Right lobe of liver (tissue), 6 donors: ENCODE data around the gene PAX8. TPM values are rescaled to one million over a fixed set of nuclear protein-coding genes. Genes with fewer than 3 reads are reported as not detected.

Source experiments
- ATAC-seq, 4 donors: fragments of 200-7000 bp; cut with Tn5 transposase; one replicate each; pipeline ENCODE4 v1.9.1; 2020; ENCODE audit warnings: mild to moderate bottlenecking in 4 of 4, moderate library complexity in 4 of 4
- DNase-seq, 3 donors: peaks; one replicate each; pipeline ENCODE4 v3.0.0-alpha.2; 2020
- H3K27ac ChIP-seq, 3 donors: fragments of 200-600 bp; one replicate each; pipeline ENCODE4 v1.8.0; 2022
- H3K27me3 ChIP-seq, 2 donors: fragments of 200-600 bp; one replicate each; pipeline ENCODE4 v1.8.0; 2022
- H3K36me3 ChIP-seq, 4 donors: fragments of 200-600 bp; sonication (generic) in 1 of 4; one replicate each; pipeline versions ENCODE4 v1.5.1 to v1.8.0; 2017 to 2022; ENCODE audit warnings: control low read depth in 1 of 4
- H3K4me1 ChIP-seq, 4 donors: fragments of 200-600 bp; sonication (generic) in 1 of 4; one replicate each; pipeline versions ENCODE4 v1.5.1 to v1.8.0; 2017 to 2022; ENCODE audit warnings: control low read depth in 1 of 4
- H3K4me3 ChIP-seq, 3 donors: fragments of 200-600 bp; one replicate each; pipeline ENCODE4 v1.8.0; 2022
- H3K9me3 ChIP-seq, 4 donors: fragments of 200-600 bp; sonication (generic) in 1 of 4; one replicate each; pipeline versions ENCODE4 v1.5.1 to v1.8.0; 2017 to 2022; ENCODE audit warnings: control low read depth in 1 of 4
- CTCF ChIP-seq, 4 donors: fragments of 200-600 bp in 3 of 4; fragments of 450-650 bp in 1 of 4; IDR thresholded peaks; one replicate each; pipeline versions ENCODE4 v1.5.1 to v1.8.0; 2016 to 2022; ENCODE audit warnings: antibody characterized with exemption in 4 of 4, mild to moderate bottlenecking in 2 of 4
- POLR2A ChIP-seq: fragments of 450-650 bp; IDR thresholded peaks from one replicate; pipeline ENCODE4 v1.6.1; 2017; ENCODE audit warnings: antibody characterized with exemption, mild to moderate bottlenecking
- WGBS: methylation state at CpG from one replicate; pipeline ENCODE4 v1.1.6; 2018; ENCODE audit warnings: low coverage, low lambda C conversion rate; ENCODE audit not compliant: insufficient coverage; ENCODE audit errors: missing lambda C conversion rate; 5-methylcytosine and 5-hydroxymethylcytosine counted together
- intact Hi-C, 2 donors: fragments of 100-400 bp; cut with DNase I; formaldehyde crosslinking; loops; one replicate each; pipeline versions ENCODE4 v1.11.2 to v1.14.1; 2022
- total RNA-seq, 6 experiments: library from RNA; depleted of rRNA in 2 of 6; stranded (reverse); fragments of >200 nt in 2 of 6; fragmentation: NEBNext Ultra II Directional in 3 of 6; extraction: Animal tissue kit (Norgen Biotek cat#: 25700) in 3 of 6; gene quantifications; one replicate each; pipeline versions ENCODE4 v1.1.0 to v1.2.4, GENCODE V29; 2016 to 2023
- donor health status: DM: no; HTN: yes; CAD: no.
- donor health status: DM: no; HTN: no; CAD: no.
- donor health status: DM: no; HTN: no; CAD: no.
- donor health status: DM: no; HTN: yes; CAD: no.
- donor health status: DM: no; HTN: yes; CAD: no.

PAX8 gene
- total RNA-seq, 6 experiments from 2014 or later, result 0.27 to 1.9 (median 0.86) TPM

GRCh38 chr2:113169002-113169530 is 109.7 kb downstream of the PAX8 start:
- intact Hi-C loops, result no loop called here
- H3K27ac ChIP-seq, result peak overlapping the region in 1 of 3 donors; percentile 4

GRCh38 chr2:113167962-113168340 is 110.8 kb downstream of the PAX8 start:
- H3K4me3 ChIP-seq, result no peak overlapping the region
- peak overlapping the region; percentile 54 to 87 (median 87) for H3K27ac ChIP-seq
- DNase-seq, result no peak
- no peaks in the 10 kb centered on the region for H3K27me3 ChIP-seq
- no peaks in the 10 kb centered on the region for H3K36me3 ChIP-seq
- 58% methylated on average over 4 of the region's 6 CpGs for WGBS
- intact Hi-C loops, result no loop called here
- ATAC-seq, result no peak
- H3K4me1 ChIP-seq, result peaks cover 2 to 48% (median 24%) of the 10 kb centered on the region in 4 donors
- no peak for TF ChIP-seq CTCF (IDR thresholded peaks at IDR 0.05)
- no peak for TF ChIP-seq POLR2A
- no peaks in the 10 kb centered on the region for H3K9me3 ChIP-seq

More at GRCh38 chr2:113169002-113169530, 109.7 kb downstream of the PAX8 start:
- DNase-seq (no peak), ATAC-seq (no peak)
- Histone ChIP-seq H3K36me3 (no peaks in the 10 kb centered on the region), H3K27me3 (no peaks in the 10 kb centered on the region), H3K9me3 (no peaks in the 10 kb centered on the region), H3K4me3 (no peak overlapping the region), H3K4me1 (peaks cover 2 to 47% (median 21%) of the 10 kb centered on the region in 4 donors)
- 83% methylated on average over 7 of the region's 8 CpGs for WGBS
- TF ChIP-seq POLR2A (no peak), CTCF (IDR thresholded peaks at IDR 0.05) (no peak)

- ATAC-seq (peak; percentile 84 to 91 (median 88)), DNase-seq (peak; percentile 89 to 97 (median 96))
- intact Hi-C loops, result no loop called here
- Histone ChIP-seq H3K27me3 (no peaks in the 10 kb centered on the region), H3K4me3 (no peak overlapping the region), H3K9me3 (no peaks in the 10 kb centered on the region), H3K27ac (peak overlapping the region; percentile 72 to 87 (median 87)), H3K4me1 (peaks cover 2 to 48% (median 24%) of the 10 kb centered on the region in 4 donors), H3K36me3 (no peaks in the 10 kb centered on the region)
- 26% methylated on average over 5 of the region's 12 CpGs for WGBS
- TF ChIP-seq CTCF (IDR thresholded peaks at IDR 0.05) (no peak), POLR2A (peak; percentile 92)
These were observed 111.4 kb downstream of the PAX8 start for GRCh38 chr2:113167115-113167932.

GRCh38 chr2:113166187-113166645 is 112.5 kb downstream of the PAX8 start:
- peaks cover 2 to 48% (median 24%) of the 10 kb centered on the region in 4 donors for H3K4me1 ChIP-seq
- no peaks in the 10 kb centered on the region for H3K9me3 ChIP-seq
- intact Hi-C loops, result no loop called here
- WGBS, result 46% methylated on average over 7 of the region's 7 CpGs
- H3K4me3 ChIP-seq, result no peak overlapping the region
- no peak for DNase-seq
- H3K36me3 ChIP-seq, result no peaks in the 10 kb centered on the region
- peak overlapping the region; percentile 72 to 87 (median 87) for H3K27ac ChIP-seq
- TF ChIP-seq POLR2A, result no peak
- TF ChIP-seq CTCF (IDR thresholded peaks at IDR 0.05), result no peak
- H3K27me3 ChIP-seq, result no peaks in the 10 kb centered on the region
- no peak for ATAC-seq

Other genes with a start within 250 kb of the PAX8 start
- gene IL36B, start 226.1 kb downstream of the PAX8 start, total RNA-seq, result not detected
- gene IL36RN, start 219.7 kb downstream of the PAX8 start, total RNA-seq, result not detected
- gene IL1F10, start 211.0 kb downstream of the PAX8 start, total RNA-seq, result not detected
- 10 to 100 TPM; 14.5 to 98.1 (median 43.9) TPM for gene IL1RN, start 151.3 kb downstream of the PAX8 start, total RNA-seq
- gene PSD4, start 105.0 kb downstream of the PAX8 start, total RNA-seq, result 10 to 100 TPM; 38.0 to 77.8 (median 58.7) TPM
- gene ZNG1B, start 158.8 kb upstream of the PAX8 start, total RNA-seq, result 10 to 100 TPM; 10.8 to 16.4 (median 13.3) TPM
- gene FOXD4L1, start 219.7 kb upstream of the PAX8 start, total RNA-seq, result under 1 TPM in 2 of 6 experiments, not detected in 4; 0.11 to 0.14 TPM